GM21526 (cell line): Measurements from ENCODE around the gene POLR2A.
"Not testable (repeated sequence)": the region's sequence is repeated elsewhere in the genome, so short reads cannot be mapped to it uniquely, and the experiment has no call there.

Experiments
- ATAC-seq: cut with Tn5 transposase; IDR thresholded peaks from one replicate; pipeline ENCODE4 v1.9.1; 2021; ENCODE audit warnings: moderate library complexity; ENCODE audit not compliant: unreplicated experiment, low FRiP score

Gene POLR2A

DNA sequence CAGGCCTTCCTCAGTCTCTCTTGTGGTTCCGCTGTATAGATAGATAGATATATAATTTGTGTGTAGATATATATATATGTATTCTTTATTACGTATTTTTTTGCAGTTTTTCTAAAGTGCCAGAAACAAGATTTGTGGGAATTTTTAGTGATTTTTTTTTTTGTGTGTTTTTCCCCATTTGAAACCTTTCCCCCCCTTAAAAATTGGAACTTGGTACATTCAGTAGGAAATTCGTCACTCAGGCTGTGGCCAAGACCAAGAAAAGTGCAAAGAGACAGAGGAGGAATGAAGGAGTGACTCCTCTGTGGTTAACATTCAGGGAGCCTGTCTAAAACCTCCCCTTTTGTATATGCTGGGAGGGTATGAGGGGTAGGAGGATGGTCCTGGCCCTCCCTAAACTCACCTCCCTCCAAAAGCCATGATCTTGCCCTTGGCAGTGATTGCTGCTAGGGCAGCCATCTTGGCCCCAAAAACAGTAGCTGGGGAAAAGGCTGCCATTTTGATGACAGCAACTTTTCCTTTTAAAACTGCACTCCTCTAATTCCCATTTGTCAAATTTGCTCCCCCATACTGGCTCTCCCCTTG lies 24.1 kb upstream of the POLR2A start:
- no peak for ATAC-seq

DNA sequence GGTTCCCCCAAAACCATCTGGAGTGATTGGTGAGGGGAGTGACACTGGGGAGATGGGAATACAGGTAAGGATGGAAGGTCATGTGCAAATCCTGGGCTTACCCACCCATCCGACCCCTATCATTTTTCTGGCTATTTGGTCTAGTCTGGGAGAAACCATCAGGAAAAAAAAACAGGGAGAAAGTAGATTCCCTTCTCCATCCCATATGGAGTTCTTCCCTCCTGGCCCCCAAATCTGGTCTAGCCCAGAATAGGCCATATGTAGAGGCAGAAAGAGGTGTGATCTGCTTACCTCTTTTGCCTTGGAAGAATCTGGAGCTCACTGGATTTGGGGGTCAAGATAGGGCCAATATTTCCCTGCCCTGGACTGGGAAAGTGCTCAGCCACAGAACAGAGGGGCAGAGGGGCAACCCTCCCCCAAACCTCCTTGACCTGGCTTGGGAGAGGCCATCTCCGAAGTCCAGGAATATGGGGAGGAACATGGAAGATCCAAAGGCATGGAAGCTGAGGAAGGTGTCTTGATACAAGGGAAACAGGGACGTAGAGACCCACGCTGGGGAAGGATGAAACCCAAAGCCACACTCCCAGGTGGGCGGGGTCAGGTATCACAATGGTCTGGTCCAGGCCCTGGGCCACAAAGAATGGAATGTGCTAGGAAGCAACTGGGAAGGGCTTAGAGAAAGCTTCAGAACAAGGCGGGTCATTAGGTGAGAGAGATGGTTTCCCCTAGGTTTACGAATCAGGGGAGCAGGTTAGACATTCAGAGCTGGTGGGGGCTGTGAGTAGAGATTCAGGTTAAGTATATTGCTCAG lies 23.1 kb upstream of the POLR2A start:
- ATAC-seq, result no peak

DNA sequence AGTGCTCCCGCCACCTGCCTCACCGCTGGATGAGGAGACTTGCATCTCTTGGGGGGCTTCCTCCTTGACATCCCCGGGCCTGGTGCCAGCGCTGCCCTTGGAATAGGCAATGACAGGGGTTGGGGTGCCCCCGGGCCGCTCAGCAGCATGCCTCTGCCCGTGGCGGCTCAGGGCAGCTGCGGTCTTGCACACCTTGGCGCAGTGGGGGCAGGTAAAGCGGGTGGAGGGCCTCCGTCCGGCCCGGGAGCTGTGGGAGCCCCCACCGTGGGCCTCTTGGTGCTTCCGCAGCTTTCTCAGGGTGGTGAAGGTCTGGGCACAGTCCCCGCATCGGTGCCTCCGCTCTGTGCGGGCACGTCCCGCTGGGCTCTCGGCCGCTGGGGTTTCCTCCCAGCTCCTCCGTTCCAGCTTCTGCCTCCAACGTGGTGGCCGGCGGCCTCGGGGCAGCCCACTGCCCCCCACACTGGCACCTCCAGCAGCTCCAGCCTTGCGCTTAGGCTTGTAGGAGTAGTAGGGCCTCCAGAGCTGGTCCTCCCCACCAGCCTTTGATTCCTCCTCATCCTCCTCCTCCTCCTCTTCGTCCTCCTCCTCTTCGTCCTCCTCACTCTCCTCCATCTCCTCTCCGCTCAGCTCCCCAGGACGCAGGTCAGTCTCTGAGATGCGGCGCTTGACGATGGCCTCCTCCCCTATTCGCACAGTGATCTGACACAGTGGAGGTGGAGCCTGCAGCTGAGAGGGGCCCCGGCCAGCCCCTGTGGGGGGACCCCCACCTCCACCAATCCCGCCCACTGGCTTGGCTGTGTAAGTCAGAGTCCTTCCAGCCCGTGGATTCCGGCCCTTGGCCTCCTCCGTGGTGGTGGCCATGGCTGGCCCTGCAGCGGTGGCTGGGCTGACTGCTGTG lies 21.4 kb upstream of the POLR2A start:
- no peak for ATAC-seq

DNA sequence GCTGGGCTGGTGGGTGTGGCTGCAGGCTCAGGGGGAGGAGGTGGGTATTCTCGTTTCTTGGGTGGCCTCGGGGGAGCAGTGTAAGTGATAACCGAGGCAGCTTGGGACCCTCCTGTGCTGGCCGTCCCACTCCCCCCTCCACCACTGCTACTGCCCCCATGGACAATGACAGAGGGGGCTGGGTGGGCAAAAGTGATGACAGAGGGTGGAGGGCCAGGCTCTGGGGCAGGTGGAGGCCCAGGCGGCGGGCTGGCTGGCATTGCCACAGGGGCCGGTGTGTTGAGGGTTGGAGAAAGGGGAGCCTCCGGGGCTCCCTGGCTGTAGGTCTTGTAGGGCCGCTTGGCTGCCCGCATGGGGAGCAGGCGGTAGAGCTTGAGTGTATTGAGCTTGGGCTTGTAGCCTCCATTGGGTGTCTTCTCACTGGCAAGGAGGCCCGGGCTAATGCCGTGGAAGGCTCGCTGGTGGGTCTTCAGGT lies 20.8 kb upstream of the POLR2A start:
- no peak for ATAC-seq

DNA sequence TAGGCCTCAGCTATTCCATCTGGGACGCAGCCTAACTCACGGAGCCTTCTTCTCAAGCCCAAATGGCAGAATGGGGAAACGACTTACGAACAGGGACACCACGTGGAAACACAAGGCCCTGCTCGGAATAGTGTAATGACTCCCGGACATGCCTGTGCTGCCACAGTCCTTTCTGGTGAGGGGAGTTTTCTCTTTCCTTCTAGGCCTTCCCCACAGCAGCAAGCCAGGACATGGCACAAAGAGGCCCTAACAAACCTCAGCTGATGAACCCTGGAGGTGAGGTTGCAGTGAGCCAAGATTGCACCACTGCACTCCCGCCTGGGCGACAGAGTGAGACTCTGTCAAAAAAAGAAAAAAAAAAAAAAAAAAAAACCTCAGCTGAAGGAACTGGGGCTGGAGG lies 20.1 kb upstream of the POLR2A start:
- no peak for ATAC-seq

DNA sequence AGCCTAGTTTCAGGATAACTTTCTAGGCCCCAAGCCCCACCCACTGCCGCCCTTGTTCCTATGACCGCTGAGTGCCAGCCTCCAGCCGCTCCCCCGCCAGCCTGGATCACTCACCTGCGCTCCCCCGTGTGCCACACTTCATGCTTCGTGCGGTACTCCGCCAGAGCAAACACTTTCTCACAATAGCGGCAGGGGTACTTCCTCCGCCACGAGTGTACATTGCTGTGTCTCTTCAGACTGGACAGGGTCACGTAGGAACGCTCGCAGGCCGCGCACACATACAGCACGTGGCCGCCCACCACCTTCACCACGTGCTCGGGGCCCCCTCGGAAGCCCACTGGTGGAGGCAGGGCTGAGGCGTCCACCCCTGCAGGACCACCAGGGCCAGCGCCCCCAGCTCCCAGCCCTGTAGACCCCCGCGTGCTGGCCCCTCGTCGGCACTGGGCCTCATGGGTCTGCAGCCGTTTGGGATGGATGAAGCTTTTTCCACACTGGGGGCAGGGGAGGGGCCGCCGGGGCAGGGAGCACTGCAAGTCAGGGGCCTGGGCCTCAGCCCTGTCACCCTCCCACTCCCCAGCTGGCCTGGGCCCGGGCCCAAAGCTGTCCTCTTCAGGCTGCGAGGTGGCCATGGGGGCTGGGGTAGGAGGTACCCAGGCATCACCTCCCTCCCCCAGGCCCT lies 18.4 kb upstream of the POLR2A start:
- ATAC-seq, result no peak

DNA sequence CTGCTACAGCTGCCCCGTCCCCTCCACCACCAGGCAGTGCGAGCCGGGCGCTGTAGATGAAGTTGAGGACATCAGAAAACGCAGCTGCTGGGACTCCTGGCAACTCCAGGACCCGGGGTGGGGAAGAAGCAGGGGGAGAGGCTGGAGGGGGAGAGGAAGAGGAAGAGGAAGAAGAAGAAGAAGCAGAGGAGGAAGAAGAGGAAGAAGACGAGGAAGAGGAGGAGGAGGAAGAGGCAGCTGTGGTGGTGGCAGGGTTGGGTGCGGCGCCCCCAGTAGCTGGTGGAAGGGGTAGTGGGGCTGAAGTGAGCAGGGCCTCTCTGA lies 17.9 kb upstream of the POLR2A start:
- no peak for ATAC-seq

DNA sequence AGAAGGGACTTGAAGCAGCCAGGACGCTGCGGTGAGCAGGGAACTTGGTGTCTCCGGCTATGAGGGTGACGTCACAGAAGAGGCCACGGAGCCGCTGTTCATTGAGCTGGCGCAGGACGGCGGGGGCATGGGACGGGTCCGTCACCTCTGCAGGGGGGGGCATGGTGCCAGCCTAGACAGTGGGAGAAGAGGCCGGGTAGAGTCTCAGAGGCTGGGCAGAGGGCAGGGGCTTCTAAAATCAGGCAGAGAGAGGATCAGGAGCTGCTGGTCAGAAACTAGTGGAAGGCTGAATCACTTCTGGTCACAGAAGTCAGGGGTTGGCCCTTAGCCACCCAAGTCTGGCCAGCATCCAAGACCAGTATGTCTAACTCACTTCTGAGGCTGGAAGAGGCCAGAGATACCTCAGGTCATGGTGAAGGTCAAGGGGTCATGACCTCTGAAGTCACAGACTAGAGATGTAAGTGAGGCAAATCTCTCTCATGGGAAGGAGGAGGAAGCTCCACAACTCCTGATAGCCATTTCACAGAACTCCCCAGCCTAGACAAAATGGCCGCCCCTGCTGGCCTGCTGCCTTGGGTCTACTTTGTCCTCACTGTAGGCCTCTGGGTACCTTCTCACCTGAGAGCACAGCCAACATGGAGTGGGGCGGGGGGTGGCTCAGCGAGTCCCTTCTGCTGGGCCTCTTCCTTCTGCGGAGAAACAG lies 17.4 kb upstream of the POLR2A start:
- no peak for ATAC-seq

DNA sequence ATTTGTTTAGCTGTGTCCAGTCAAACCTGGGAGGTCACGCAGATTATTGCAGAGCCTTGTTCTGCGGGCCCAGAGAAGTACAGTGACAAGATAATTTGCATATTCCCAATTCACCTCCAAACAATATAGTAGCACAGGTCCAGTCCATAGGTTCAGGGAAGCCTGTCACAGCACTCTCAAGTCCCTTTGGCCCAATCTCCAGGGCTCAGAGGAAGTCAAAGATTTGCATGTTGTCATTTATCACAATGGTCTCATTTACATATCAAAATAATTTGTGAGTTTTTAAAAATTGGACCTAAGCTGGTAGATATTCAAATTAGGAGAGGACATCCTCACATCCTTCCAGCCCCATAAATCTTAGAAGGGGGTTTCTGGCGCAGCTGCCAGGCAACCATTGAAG lies 16.7 kb upstream of the POLR2A start:
- no peak for ATAC-seq

DNA sequence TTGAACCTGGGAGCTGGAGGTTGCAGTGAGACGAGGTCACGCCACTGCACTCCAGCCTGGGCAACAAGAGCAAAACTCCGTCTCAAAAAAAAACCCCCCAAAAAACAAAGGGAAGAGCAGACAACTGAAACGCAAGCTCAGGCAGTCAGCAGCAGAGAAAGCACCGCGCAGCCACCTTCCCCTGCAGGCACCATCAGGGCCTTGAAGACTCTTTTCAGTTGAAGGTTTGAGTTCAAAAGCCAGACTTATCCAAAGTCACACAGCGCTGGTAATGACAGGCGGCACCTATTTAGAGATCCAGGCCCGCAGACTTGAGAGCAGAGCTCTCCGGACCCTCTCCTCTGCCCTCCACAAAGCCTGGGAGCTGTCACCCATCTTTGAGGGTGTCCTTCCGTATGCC lies 15.9 kb upstream of the POLR2A start:
- ATAC-seq, result no peak

DNA sequence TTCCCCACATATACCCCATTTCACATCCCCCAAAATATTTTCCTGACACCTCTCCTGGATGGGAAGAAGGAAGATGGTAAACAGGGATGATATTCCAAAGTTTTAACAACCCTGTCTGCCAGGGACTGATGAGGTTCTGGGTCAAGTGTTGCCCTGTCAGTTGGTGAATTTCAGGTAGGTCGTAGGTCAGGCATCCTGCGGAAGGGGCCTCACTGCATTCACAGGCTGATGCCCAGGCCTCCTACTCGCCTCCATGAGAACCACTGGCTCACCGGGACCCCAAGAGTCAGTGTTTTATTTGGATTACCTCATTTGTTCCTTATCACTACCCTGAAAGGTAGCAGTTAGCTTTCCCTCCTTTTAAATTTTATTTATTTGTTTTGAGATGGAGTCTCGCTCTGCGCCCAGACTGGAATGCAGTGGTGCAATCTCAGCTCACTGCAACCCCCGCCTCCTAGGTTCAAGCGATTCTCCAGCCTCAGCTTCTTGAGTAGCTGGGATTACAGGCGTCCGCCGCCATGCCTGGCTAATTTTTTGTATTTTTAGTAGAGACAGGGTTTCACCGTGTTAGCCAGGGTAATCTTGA lies 15.3 kb upstream of the POLR2A start:
- ATAC-seq, result no peak

DNA sequence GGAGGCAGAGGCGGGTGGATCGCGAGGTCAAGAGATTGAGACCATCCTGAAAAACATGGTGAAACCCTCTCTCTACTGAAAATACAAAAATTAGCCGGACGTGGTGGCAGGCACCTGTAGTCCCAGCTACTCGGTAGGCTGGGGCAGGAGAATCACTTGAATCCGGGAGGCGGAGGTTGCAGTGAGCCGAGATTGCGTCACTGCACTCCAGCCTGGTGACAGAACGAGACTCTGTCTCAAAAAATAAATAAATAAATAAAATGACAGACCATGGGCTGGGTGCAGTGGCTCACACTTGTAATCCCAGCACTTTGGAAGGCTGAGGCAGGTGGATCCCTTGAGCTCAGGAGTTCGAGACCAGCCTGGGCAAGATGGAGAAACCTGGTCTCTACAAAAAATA lies 14.3 kb upstream of the POLR2A start:
- not testable (repeated sequence) for ATAC-seq

DNA sequence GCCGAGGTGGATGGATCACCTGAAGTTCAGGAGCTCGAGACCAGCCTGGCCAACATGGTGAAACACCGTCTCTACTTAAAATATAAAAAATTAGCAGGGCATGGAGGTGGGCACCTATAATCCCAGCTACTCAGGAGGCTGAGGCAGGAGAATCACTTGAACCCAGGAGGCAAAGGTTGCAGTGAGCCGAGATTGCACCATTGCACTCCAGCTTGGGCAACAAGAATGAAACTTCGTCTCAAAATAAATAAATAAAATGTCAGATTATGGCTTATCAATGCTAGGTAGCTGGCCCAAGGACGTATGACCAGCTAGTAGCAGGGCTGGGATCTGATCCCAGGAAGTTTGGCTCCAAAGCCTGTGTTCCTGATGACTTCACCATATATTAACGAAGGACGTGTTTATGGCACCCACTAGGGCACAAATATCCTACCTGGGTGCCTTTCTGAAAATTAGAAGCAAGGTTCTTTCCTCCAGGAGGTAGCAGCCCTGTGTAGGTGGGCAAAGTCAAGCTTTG lies 13.7 kb upstream of the POLR2A start:
- not testable (repeated sequence) for ATAC-seq

DNA sequence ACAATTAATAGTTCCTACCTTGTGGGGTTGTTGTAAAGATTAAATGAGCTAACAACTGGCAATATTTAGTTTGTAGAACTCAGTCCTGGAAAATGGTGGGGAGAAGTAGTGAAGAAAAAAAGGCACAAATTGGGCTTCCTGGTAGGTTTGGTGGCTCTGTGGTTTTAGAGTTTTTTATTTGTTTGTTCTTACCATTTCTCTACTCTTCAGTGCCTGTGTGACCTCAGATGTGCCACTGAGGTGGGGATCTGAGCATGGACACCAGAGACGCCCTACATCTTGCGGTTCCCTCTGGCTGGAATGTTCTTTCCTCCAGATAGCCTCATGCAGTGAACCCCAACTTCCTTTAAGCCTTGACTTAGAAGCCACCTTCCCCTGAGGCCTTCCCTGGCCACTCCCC lies 12.4 kb upstream of the POLR2A start:
- ATAC-seq, result no peak

DNA sequence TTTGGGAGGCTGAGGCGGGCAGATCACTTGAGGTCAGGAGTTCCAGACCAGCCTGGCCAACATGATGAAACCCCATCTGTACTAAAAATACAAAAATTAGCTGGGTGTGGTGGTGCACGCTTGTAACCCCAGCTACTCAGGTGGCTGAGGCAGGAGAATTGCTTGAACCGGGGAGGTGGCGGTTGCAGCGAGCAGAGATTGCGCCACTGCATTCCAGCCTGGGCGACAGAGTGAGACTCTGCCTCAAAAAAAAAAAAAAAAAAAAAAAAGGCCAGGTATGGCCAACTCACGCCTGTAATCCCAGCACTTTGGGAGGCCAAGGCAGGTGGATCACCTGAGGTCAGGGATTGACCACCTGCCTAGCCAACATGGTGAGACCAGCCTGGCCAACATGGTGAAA lies 9.4 kb upstream of the POLR2A start:
- ATAC-seq, result not testable (repeated sequence)

DNA sequence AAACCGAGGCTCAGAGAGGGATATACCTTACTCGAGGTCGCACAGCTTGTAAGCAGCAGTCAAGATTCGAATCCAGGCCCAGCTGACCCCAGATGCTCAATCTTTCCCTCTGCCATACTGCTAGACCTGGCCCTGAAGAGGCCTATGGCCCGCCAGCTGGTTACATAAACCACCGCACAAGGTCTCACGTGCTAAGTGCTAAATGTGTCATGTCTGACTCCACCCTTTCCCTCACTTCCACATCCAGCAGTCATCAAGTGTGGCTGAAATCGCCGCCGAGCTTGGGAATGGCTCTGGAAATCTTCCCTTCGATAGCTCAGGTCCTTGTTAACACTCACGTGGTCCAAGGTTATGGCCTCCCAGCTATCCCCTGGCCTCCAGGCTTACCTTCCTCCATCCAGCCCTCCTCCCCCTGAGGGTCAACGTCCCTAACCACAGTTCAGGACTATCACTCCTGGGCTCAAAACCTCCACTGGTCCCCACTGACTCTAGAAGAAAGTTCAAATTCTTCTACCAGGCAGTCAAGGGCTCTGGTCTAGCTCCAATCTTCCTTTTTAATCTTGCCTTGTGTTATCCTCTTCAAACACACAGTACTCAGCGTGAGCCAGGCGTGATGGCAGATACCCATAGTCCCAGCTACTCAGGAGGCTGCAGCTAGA lies 8.3 kb upstream of the POLR2A start:
- ATAC-seq, result no peak

DNA sequence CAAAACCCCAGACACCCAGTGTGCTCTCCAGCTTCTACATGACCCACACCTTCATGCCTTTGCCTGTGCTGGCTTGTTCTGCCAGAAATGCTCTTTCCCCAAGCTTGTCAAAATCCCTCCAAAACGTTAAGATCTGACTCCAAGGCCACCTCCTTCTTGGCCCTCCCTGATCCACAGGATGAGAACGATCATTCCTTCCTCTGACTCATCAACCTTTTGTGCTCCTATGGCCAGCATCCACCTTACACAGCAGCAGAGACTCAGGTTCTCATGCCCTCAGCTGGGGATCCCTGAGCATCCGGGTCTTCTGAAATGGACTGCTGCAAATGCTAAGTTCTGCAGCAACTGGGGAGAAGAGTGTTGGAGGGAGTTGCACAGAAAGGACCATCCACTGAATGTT lies 7.7 kb upstream of the POLR2A start:
- ATAC-seq, result no peak

DNA sequence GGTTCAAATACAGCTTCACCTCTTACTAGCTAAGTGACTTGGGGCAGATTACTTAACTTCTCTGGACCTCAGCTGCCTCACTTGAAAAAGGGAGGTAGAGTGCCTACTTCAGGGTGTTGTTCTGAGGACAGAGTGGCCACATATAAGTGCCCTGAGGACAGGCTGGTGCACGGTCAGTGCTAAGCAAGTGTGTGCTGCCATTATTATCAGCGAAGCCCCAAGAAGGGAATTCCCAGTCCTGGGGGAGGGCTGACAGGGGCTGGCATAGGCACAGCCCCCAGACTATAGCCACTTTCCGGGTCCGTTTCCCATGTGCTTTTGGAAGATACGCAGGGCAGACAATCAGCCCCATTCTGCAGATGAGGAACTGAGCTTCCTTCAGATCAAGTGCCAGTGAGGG lies 7.2 kb upstream of the POLR2A start:
- no peak for ATAC-seq
